H7 (cell line): Measurements from ENCODE around the gene PRR20G. TPM values are rescaled to one million over a fixed set of nuclear protein-coding genes. Genes with fewer than 3 reads are reported as not detected.
A peak's percentile ranks its signal among the peaks of the same experiment; 100 is the strongest.

ENCODE experiments used
- DNase-seq: peaks from one replicate; pipeline ENCODE4 v3.0.0; 2012
- H3K27me3 ChIP-seq: 2 replicates; pipeline ENCODE4 v1.6.0; 2011; ENCODE audit warnings: mild to moderate bottlenecking, low read length; ENCODE audit not compliant: control insufficient read depth, insufficient read depth
- H3K36me3 ChIP-seq: replicated peaks from 2 replicates; pipeline ENCODE4 v1.5.1; 2011; ENCODE audit warnings: low read length; ENCODE audit not compliant: control insufficient read depth, insufficient read depth
- H3K4me3 ChIP-seq: 2 replicates; pipeline ENCODE4 v1.5.1; 2011; ENCODE audit warnings: low read depth, mild to moderate bottlenecking, control low read depth, low read length, moderate library complexity; ENCODE audit not compliant: insufficient read depth
- total RNA-seq: library from RNA; depleted of rRNA; stranded (reverse); fragments of >200 nt; shearing (Covaris generic); gene quantifications from 2 replicates; pipeline ENCODE4 v1.2.3, GENCODE V29; 2014; rRNA removed

PRR20G gene
- 0.22 TPM in 1 of 2 replicates, not detected in the other for total RNA-seq

GRCh38 chr3:127287840-127288239 is at the start of gene PRR20G:
PRR20G (minus strand) TSS chr3:127288046; CDS start chr3:127287365, 681 bp downstream.
- Histone ChIP-seq H3K36me3 (no peaks in the 10 kb centered on the region), H3K27me3 (no peaks in the 10 kb centered on the region), H3K4me3 (no peak within 1 kb of the TSS)
- peak; percentile 65 for DNase-seq

GRCh38 chr3:127337001-127337400 is 49.2 kb upstream of the PRR20G start:
- H3K4me3 ChIP-seq = no peak overlapping the region
- DNase-seq = no peak
- H3K36me3 ChIP-seq = no peaks in the 10 kb centered on the region
- H3K27me3 ChIP-seq = peaks cover 1% of the 10 kb centered on the region; the same call in 1 of the 2 replicates

GRCh38 chr3:127336101-127336500 is 48.3 kb upstream of the PRR20G start:
- H3K4me3 ChIP-seq = no peak overlapping the region
- H3K36me3 ChIP-seq = no peaks in the 10 kb centered on the region
- no peak for DNase-seq
- peaks cover 1% of the 10 kb centered on the region; the same call in 1 of the 2 replicates for H3K27me3 ChIP-seq

GRCh38 chr3:127330385-127330784 is 42.5 kb upstream of the PRR20G start:
- DNase-seq = no peak

DNA sequence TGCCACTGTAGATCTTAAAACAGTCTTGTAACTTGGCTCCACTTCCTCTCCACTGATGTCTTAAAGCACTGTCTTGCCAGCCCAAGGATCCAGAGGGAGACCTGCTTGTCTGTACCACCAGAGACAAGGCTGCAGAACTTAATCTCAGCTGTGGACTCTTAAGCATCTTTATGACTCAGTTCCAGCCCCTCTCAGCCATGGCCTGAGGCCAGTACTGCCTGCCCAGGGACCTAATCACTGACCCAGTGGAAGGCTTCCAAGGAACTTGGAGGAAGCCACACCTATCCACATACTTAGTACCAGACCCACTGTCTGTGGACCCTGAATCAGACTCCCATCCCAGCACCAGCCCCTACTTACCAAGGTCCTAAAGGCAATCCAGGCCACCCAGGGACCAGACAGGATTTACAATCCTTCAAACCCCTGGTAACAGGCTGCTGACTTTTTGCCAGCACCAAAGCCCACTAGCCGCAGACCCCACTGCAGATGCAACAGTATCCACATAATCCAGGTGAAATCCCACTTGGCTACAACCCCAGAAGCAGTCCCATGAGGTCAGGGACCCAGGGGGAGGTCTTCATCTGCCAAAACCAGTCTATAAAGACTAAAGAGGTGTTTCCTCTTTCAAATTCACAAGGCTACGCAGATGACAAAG is 41.9 kb upstream of the PRR20G start:
- no peak for DNase-seq
- no peak overlapping the region for H3K4me3 ChIP-seq
- no peaks in the 10 kb centered on the region for H3K36me3 ChIP-seq
- no peaks in the 10 kb centered on the region for H3K27me3 ChIP-seq

More at GRCh38 chr3:127330385-127330784, 42.5 kb upstream of the PRR20G start:
- Histone ChIP-seq H3K4me3 (no peak overlapping the region), H3K36me3 (no peaks in the 10 kb centered on the region), H3K27me3 (no peaks in the 10 kb centered on the region)

- Histone ChIP-seq H3K27me3 (no peaks in the 10 kb centered on the region), H3K36me3 (no peaks in the 10 kb centered on the region), H3K4me3 (no peak overlapping the region)
- DNase-seq = no peak
Measured at GRCh38 chr3:127328421-127328820, 40.6 kb upstream of the PRR20G start.

GRCh38 chr3:127326341-127326740 is 38.5 kb upstream of the PRR20G start:
- Histone ChIP-seq H3K27me3 (no peaks in the 10 kb centered on the region), H3K36me3 (no peaks in the 10 kb centered on the region), H3K4me3 (no peak overlapping the region)
- no peak for DNase-seq

DNA sequence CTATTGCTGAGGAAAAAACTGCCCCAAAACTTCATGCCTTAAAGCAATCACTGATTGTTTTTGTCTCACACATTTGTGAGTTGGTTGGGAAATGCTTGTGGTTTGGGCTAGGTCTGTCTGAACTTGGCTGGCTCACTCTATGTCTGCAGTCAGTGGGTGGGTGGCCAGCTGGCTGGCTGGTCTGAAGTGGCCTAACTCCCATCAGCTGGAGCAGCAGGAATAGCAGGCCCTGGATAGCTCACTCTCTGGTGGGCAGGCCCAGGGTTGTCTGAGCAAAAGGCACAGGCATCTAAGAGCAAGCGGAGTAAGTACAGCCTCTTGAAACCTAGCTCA is 37.7 kb upstream of the PRR20G start:
- no peaks in the 10 kb centered on the region for H3K36me3 ChIP-seq
- no peak for DNase-seq
- no peak overlapping the region for H3K4me3 ChIP-seq
- no peaks in the 10 kb centered on the region for H3K27me3 ChIP-seq

- no peaks in the 10 kb centered on the region for H3K27me3 ChIP-seq
- H3K4me3 ChIP-seq = no peak overlapping the region
- no peaks in the 10 kb centered on the region for H3K36me3 ChIP-seq
- no peak for DNase-seq
Measured at GRCh38 chr3:127324913-127325628, 37.2 kb upstream of the PRR20G start.

DNA sequence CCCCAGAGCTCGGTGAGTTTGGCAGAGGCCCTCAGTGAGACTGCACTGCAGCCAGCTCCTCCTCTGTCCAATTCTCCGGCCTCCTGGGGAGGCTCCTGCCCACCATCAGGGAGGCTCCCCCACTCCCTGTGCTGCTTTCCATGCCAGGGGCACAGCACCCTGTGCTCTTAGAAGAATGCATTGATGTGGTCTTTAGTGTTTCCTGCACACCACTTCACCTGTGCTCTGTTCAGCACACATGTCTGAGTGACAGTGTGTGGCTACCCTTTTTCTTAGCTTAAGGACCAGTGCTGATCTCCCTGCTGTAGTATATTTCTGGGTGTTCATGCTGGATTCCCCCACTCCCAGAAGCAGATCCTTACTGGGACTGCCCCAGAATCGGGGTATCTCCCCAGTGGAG is 36.2 kb upstream of the PRR20G start:
- DNase-seq = no peak
- Histone ChIP-seq H3K4me3 (no peak overlapping the region), H3K36me3 (no peaks in the 10 kb centered on the region), H3K27me3 (no peaks in the 10 kb centered on the region)

DNA sequence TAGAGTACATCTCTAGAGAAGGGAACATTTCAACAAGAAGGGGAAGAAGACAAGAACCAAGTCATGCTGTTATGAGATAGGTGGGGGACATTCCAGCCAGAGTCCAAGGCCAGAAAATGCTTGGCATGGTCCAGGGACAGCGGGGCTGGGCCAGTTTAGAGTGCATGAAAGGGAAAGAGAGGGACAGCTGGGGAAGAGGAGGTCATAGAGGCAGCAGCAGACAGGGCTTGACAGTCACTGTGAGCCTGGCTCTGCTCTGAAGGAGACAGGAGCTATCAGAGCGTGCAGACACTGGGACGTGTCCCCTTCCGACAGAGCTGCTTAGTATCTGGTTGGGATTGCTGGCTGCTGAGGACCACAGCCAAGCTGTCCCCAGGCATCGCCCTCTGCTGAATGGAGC is 35.7 kb upstream of the PRR20G start:
- no peak for DNase-seq
- H3K4me3 ChIP-seq = no peak overlapping the region
- H3K36me3 ChIP-seq = no peaks in the 10 kb centered on the region
- no peaks in the 10 kb centered on the region for H3K27me3 ChIP-seq

GRCh38 chr3:127321371-127321770 is 33.5 kb upstream of the PRR20G start:
- no peaks in the 10 kb centered on the region for H3K27me3 ChIP-seq
- DNase-seq = no peak
- no peak overlapping the region for H3K4me3 ChIP-seq
- no peaks in the 10 kb centered on the region for H3K36me3 ChIP-seq

DNA sequence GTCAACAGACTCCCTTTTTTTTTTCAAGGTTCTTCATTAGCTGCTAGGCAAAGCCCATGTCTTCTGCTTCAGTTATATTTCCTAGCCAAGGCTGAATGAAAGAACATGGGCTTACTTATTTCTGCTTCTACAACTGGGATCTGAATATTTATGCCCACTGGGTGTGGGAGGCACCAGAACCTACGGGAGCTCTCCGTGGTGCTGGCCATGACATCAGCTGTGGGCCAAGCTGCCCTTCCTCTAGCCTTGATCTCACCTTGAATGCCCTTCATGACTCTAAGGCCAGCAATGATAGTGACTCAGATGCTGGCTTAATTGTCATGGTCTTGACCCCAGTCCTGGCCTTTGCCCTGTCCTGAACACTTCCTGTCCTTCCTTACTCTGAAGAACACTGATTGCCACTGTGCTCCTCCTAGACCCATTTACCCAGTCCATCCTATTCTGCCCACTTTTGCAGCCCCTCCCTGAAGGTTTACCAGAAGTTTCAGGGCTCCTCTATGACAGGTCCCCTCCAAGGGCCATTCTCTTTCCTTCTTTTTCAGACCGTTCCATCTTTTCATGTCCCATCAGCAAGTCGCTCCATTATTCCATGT is 32.8 kb upstream of the PRR20G start:
- H3K4me3 ChIP-seq = no peak overlapping the region
- H3K36me3 ChIP-seq = no peaks in the 10 kb centered on the region
- no peaks in the 10 kb centered on the region for H3K27me3 ChIP-seq
- peak; percentile 58 for DNase-seq

- DNase-seq = no peak
- no peaks in the 10 kb centered on the region for H3K36me3 ChIP-seq
- H3K27me3 ChIP-seq = no peaks in the 10 kb centered on the region
- H3K4me3 ChIP-seq = no peak overlapping the region
Measured at GRCh38 chr3:127316685-127317084, 28.8 kb upstream of the PRR20G start.

GRCh38 chr3:127312818-127313217 is 25.0 kb upstream of the PRR20G start:
- H3K27me3 ChIP-seq = no peaks in the 10 kb centered on the region
- DNase-seq = no peak
- H3K4me3 ChIP-seq = no peak overlapping the region
- H3K36me3 ChIP-seq = no peaks in the 10 kb centered on the region
